Cardiac muscle cell (in vitro differentiated cells and primary cell): ENCODE data around the gene BHLHE40. TPM values are rescaled to one million over a fixed set of nuclear protein-coding genes. Genes with fewer than 3 reads are reported as not detected.
A peak's percentile ranks its signal among the peaks of the same experiment; 100 is the strongest.

Experiments used
- DNase-seq, 2 donors: peaks; one replicate each; pipeline versions ENCODE4 v3.0.0 to v3.0.0-alpha.2; 2010 to 2017; ENCODE audit warnings: low read depth in 1 of 2, low spot score in 1 of 2
- H3K27ac ChIP-seq: fragments of 200-600 bp; sonication (generic); 2 replicates; pipeline ENCODE4 v1.5.1; 2016
- H3K27me3 ChIP-seq: fragments of 200-600 bp; sonication (generic); 2 replicates; pipeline ENCODE4 v1.6.0; 2016; ENCODE audit warnings: control low read depth
- H3K36me3 ChIP-seq: fragments of 200-600 bp; sonication (generic); 2 replicates; pipeline ENCODE4 v1.5.1; 2016; ENCODE audit warnings: control low read depth
- H3K4me1 ChIP-seq: fragments of 200-600 bp; sonication (generic); 2 replicates; pipeline ENCODE4 v1.8.1; 2017; ENCODE audit warnings: low read depth, mild to moderate bottlenecking, mixed run types
- H3K4me3 ChIP-seq: fragments of 200-600 bp; sonication (generic); 2 replicates; pipeline ENCODE4 v1.5.1; 2016; ENCODE audit warnings: mild to moderate bottlenecking
- H3K9me3 ChIP-seq: fragments of 200-600 bp; sonication (generic); 2 replicates; pipeline ENCODE4 v1.5.1; 2017; ENCODE audit warnings: low read depth, mild to moderate bottlenecking, control low read depth
- polyA plus RNA-seq: library from polyadenylated mRNA; unstranded; fragments of >200 nt; fragmentation: Nextera tagmentation; extraction: Ambion mirVana; gene quantifications from 2 replicates; pipeline ENCODE4 v1.2.1, GENCODE V29; 2016
- total RNA-seq: library from RNA; depleted of rRNA; stranded (reverse); fragments of >200 nt; gene quantifications from 2 replicates; pipeline ENCODE4 v1.2.3, GENCODE V29; 2016
- TF ChIP-seq, protein P1 (sequence below): IDR thresholded peaks from 2 replicates; pipeline ENCODE4 v1.5.1; 2012; ENCODE audit warnings: low read depth, mild to moderate bottlenecking, low read length

BHLHE40 gene
- total and polyA plus RNA-seq, 2 experiments from 2014 or later: 11.7 to 15.3 TPM

DNA sequence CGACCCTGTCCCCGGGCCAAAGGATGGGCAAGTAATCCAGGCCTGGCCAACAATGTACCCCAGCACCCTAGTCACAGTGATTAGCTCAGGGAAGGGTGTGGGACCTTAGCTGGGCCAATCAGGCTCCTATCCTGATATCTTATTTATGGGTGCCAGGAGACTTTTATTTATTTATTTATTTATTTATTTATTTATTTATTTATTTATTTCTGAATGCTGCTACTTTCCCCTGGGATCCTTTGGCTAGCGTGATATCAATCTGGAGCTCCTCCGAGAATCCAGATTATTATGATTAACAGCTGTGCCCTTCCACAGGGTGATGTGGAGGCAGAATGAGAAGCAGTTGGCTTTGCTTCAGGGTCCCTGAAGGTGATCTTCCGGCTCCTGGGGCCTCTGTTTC is 32.2 kb upstream of the BHLHE40 start:
- no peak overlapping the region for H3K4me3 ChIP-seq
- H3K9me3 ChIP-seq: no peaks in the 10 kb centered on the region
- H3K4me1 ChIP-seq: no peaks in the 10 kb centered on the region
- no peaks in the 10 kb centered on the region for H3K27me3 ChIP-seq
- H3K36me3 ChIP-seq: no peaks in the 10 kb centered on the region
- DNase-seq: no peak
- TF ChIP-seq, protein P1, sequence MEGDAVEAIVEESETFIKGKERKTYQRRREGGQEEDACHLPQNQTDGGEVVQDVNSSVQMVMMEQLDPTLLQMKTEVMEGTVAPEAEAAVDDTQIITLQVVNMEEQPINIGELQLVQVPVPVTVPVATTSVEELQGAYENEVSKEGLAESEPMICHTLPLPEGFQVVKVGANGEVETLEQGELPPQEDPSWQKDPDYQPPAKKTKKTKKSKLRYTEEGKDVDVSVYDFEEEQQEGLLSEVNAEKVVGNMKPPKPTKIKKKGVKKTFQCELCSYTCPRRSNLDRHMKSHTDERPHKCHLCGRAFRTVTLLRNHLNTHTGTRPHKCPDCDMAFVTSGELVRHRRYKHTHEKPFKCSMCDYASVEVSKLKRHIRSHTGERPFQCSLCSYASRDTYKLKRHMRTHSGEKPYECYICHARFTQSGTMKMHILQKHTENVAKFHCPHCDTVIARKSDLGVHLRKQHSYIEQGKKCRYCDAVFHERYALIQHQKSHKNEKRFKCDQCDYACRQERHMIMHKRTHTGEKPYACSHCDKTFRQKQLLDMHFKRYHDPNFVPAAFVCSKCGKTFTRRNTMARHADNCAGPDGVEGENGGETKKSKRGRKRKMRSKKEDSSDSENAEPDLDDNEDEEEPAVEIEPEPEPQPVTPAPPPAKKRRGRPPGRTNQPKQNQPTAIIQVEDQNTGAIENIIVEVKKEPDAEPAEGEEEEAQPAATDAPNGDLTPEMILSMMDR: no peak
- no peak overlapping the region for H3K27ac ChIP-seq

GRCh38 chr3:4948395-4948794 is 30.8 kb upstream of the BHLHE40 start:
- Histone ChIP-seq H3K36me3 (no peaks in the 10 kb centered on the region), H3K9me3 (no peaks in the 10 kb centered on the region), H3K27me3 (no peaks in the 10 kb centered on the region), H3K4me3 (no peak overlapping the region), H3K4me1 (no peaks in the 10 kb centered on the region), H3K27ac (no peak overlapping the region)
- peak in 1 of 2 donors; percentile 5 for DNase-seq
- TF ChIP-seq, protein P1: no peak

GRCh38 chr3:4949004-4949403 is 30.2 kb upstream of the BHLHE40 start:
- H3K36me3 ChIP-seq: no peaks in the 10 kb centered on the region
- H3K27me3 ChIP-seq: no peaks in the 10 kb centered on the region
- no peak overlapping the region for H3K27ac ChIP-seq
- H3K4me1 ChIP-seq: no peaks in the 10 kb centered on the region
- DNase-seq: no peak
- TF ChIP-seq, protein P1: no peak
- H3K9me3 ChIP-seq: no peaks in the 10 kb centered on the region
- no peak overlapping the region for H3K4me3 ChIP-seq

- Histone ChIP-seq H3K4me3 (no peak overlapping the region), H3K9me3 (no peaks in the 10 kb centered on the region), H3K36me3 (no peaks in the 10 kb centered on the region), H3K4me1 (no peaks in the 10 kb centered on the region), H3K27ac (no peak overlapping the region), H3K27me3 (no peaks in the 10 kb centered on the region)
- DNase-seq: peak in 1 of 2 donors; percentile 18
- TF ChIP-seq, protein P1: no peak
Measured at GRCh38 chr3:4949659-4950058, 29.6 kb upstream of the BHLHE40 start.

DNA sequence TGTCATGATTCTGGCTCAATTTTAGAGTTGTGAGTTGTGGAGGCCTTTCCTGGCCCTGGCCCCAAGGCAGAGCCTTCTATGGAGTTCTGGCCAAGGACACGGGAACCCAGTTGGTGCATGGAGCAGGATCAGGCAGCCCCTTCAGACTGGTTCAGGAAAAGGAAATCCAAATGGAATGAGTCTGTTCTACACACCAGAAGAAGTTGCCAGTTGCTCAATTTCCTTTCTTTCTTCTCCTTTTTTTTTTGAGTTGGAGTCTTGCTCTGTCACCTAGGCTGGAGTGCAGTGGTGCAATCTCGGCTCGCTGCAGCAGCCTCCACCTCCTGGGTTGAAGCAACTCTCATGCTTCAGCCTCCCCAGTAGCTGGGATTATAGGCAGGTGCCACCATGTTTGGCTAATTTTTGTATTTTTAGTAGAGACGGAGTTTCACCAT is 28.9 kb upstream of the BHLHE40 start:
- no peaks in the 10 kb centered on the region for H3K27me3 ChIP-seq
- H3K36me3 ChIP-seq: no peaks in the 10 kb centered on the region
- no peaks in the 10 kb centered on the region for H3K9me3 ChIP-seq
- no peak overlapping the region for H3K27ac ChIP-seq
- TF ChIP-seq, protein P1: no peak
- no peaks in the 10 kb centered on the region for H3K4me1 ChIP-seq
- no peak overlapping the region for H3K4me3 ChIP-seq
- peak in 1 of 2 donors; percentile 17 for DNase-seq

DNA sequence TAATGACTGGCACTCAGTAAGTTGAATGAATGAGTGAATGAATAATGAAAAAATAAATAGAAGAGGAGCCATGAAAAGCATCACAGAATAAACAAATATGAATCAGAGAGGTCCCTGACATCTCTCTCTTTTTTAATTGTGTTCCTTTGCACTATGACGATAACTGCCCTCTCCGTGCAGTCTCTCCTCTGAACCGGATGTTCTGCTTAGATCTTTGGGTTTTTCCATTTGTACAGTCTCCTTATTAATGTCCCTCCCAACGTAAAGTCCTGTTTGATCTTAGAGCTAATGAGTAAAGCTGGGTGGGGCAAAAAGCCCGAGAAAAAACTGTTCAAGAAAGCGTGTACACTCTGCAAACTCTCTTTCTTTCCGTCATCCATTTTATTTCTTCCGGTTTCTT is 28.3 kb upstream of the BHLHE40 start:
- Histone ChIP-seq H3K4me3 (no peak overlapping the region), H3K27me3 (no peaks in the 10 kb centered on the region), H3K36me3 (no peaks in the 10 kb centered on the region), H3K27ac (no peak overlapping the region), H3K4me1 (no peaks in the 10 kb centered on the region), H3K9me3 (no peaks in the 10 kb centered on the region)
- no peak for DNase-seq
- TF ChIP-seq, protein P1: no peak
